H9 (cell line): ENCODE measurements around the gene CHDH. TPM values are rescaled to one million over a fixed set of nuclear protein-coding genes. Genes with fewer than 3 reads are reported as not detected.
A peak's percentile ranks its signal among the peaks of the same experiment; 100 is the strongest.

Source experiments
- DNase-seq: peaks from one replicate; pipeline ENCODE4 v3.0.0-alpha.2; 2017
- H2AFZ ChIP-seq: one replicate; pipeline ENCODE4 v1.6.1; 2013; ENCODE audit warnings: mild to moderate bottlenecking, low read length, control low read depth, moderate library complexity
- H2AK5ac ChIP-seq: 2 replicates; pipeline ENCODE4 v1.6.1; 2013; ENCODE audit warnings: low read length, control low read depth, mixed read lengths; ENCODE audit not compliant: insufficient read length
- H2BK120ac ChIP-seq: one replicate; pipeline ENCODE4 v1.6.1; 2013; ENCODE audit warnings: low read depth, mild to moderate bottlenecking, low read length, control low read depth, inconsistent platforms; ENCODE audit not compliant: poor library complexity, severe bottlenecking
- H2BK12ac ChIP-seq: 2 replicates; pipeline ENCODE4 v1.6.1; 2013; ENCODE audit warnings: low read length, control low read depth, mixed read lengths, low read depth; ENCODE audit not compliant: insufficient read length
- H2BK15ac ChIP-seq: 2 replicates; pipeline ENCODE4 v1.6.1; 2013; ENCODE audit warnings: low read depth, low read length, control low read depth
- H2BK20ac ChIP-seq: one replicate; pipeline ENCODE4 v1.6.1; 2013; ENCODE audit warnings: low read depth, mild to moderate bottlenecking, low read length, control low read depth, inconsistent platforms; ENCODE audit not compliant: poor library complexity, severe bottlenecking
- H2BK5ac ChIP-seq: 2 replicates; pipeline ENCODE4 v1.6.1; 2013; ENCODE audit warnings: low read length, control low read depth, mixed read lengths; ENCODE audit not compliant: insufficient read length
- H3K14ac ChIP-seq: 2 replicates; pipeline ENCODE4 v1.6.1; 2013; ENCODE audit warnings: low read length, control low read depth; ENCODE audit not compliant: insufficient read depth
- H3K18ac ChIP-seq: 2 replicates; pipeline ENCODE4 v1.6.1; 2013; ENCODE audit warnings: low read depth, mild to moderate bottlenecking, mixed read lengths, low read length, control low read depth; ENCODE audit not compliant: insufficient read length
- H3K23ac ChIP-seq: 2 replicates; pipeline ENCODE4 v1.6.1; 2013; ENCODE audit warnings: low read length, control low read depth, mixed read lengths, low read depth; ENCODE audit not compliant: insufficient read length
- H3K23me2 ChIP-seq: 2 replicates; pipeline ENCODE4 v1.6.1; 2013; ENCODE audit warnings: low read depth, mild to moderate bottlenecking, mixed read lengths, low read length, control low read depth; ENCODE audit not compliant: insufficient read length, poor library complexity, severe bottlenecking
- H3K27ac ChIP-seq: 2 replicates; pipeline ENCODE4 v1.5.1; 2013; ENCODE audit warnings: low read length, control low read depth, mixed read lengths, low read depth; ENCODE audit not compliant: insufficient read length
- H3K27me3 ChIP-seq: 2 replicates; pipeline ENCODE4 v1.6.1; 2013; ENCODE audit warnings: low read length, control low read depth, inconsistent platforms; ENCODE audit not compliant: insufficient read depth
- H3K4ac ChIP-seq: 2 replicates; pipeline ENCODE4 v1.6.1; 2013; ENCODE audit warnings: low read depth, mild to moderate bottlenecking, control low read depth, inconsistent platforms, low read length, moderate library complexity
- H3K4me1 ChIP-seq: 2 replicates; pipeline ENCODE4 v1.6.1; 2013; ENCODE audit warnings: low read length, control low read depth, inconsistent platforms; ENCODE audit not compliant: insufficient read depth
- H3K4me2 ChIP-seq: 2 replicates; pipeline ENCODE4 v1.6.1; 2013; ENCODE audit warnings: low read length, control low read depth, mixed read lengths; ENCODE audit not compliant: insufficient read length, insufficient read depth
- H3K56ac ChIP-seq: 2 replicates; pipeline ENCODE4 v1.6.1; 2013; ENCODE audit warnings: low read depth, mild to moderate bottlenecking, mixed read lengths, low read length, control low read depth; ENCODE audit not compliant: insufficient read length
- H3K79me1 ChIP-seq: 2 replicates; pipeline ENCODE4 v1.6.1; 2013; ENCODE audit warnings: low read depth, mild to moderate bottlenecking, moderate library complexity, low read length, control low read depth, inconsistent platforms; ENCODE audit not compliant: insufficient read depth, poor library complexity, severe bottlenecking
- H3K79me2 ChIP-seq: 2 replicates; pipeline ENCODE4 v1.6.1; 2013; ENCODE audit warnings: low read length, control low read depth, inconsistent platforms; ENCODE audit not compliant: insufficient read depth
- H3K9ac ChIP-seq: 2 replicates; pipeline ENCODE4 v1.6.1; 2013; ENCODE audit warnings: low read length, control low read depth, mixed read lengths; ENCODE audit not compliant: insufficient read length; ENCODE audit errors: extremely low read depth
- H3K9me3 ChIP-seq: one replicate; pipeline ENCODE4 v1.6.1; 2013; ENCODE audit warnings: low read depth, low read length, inconsistent platforms; ENCODE audit not compliant: control insufficient read depth
- H3T11ph ChIP-seq: one replicate; pipeline ENCODE4 v1.6.1; 2013; ENCODE audit warnings: mild to moderate bottlenecking, low read length, control low read depth, inconsistent platforms
- H4K20me1 ChIP-seq: one replicate; pipeline ENCODE4 v1.6.1; 2013; ENCODE audit not compliant: control insufficient read depth, insufficient read length, insufficient read depth
- H4K5ac ChIP-seq: 2 replicates; pipeline ENCODE4 v1.6.1; 2013; ENCODE audit warnings: low read depth, mild to moderate bottlenecking, mixed read lengths, low read length, control low read depth; ENCODE audit not compliant: insufficient read length
- H4K8ac ChIP-seq: replicated peaks from 2 replicates; pipeline ENCODE4 v1.6.1; 2013; ENCODE audit warnings: low read length, control low read depth, mixed read lengths, low read depth; ENCODE audit not compliant: insufficient read length
- H4K91ac ChIP-seq: 2 replicates; pipeline ENCODE4 v1.6.1; 2013; ENCODE audit warnings: low read depth, mild to moderate bottlenecking, moderate library complexity, mixed read lengths, low read length, control low read depth; ENCODE audit not compliant: insufficient read length
- H3K27ac Mint-ChIP-seq, 3 experiments: 2 replicates in 2 of 3; 3 replicates in 1 of 3; pipeline ENCODE4 v1.8.0; 2020 to 2021; ENCODE audit warnings: mixed read lengths in 3 of 3, mild to moderate bottlenecking in 1 of 3, moderate library complexity in 1 of 3
- H3K27me3 Mint-ChIP-seq: 2 replicates; pipeline ENCODE4 v1.8.0; 2021; ENCODE audit warnings: low read depth, mild to moderate bottlenecking, moderate library complexity, mixed read lengths
- H3K36me3 Mint-ChIP-seq, 3 experiments: 2 replicates in 2 of 3; 3 replicates in 1 of 3; pipeline ENCODE4 v1.8.0; 2020 to 2021; ENCODE audit warnings: low read depth in 3 of 3, mixed read lengths in 3 of 3; ENCODE audit not compliant: insufficient read depth in 1 of 3
- H3K4me1 Mint-ChIP-seq, 2 experiments: 2 replicates each; pipeline ENCODE4 v1.8.0; 2020; ENCODE audit warnings: mixed read lengths in 2 of 2
- H3K4me3 Mint-ChIP-seq, 2 experiments: 2 replicates in 1 of 2; 3 replicates in 1 of 2; pipeline ENCODE4 v1.8.0; 2020 to 2021; ENCODE audit warnings: mild to moderate bottlenecking in 2 of 2, mixed read lengths in 2 of 2, moderate library complexity in 1 of 2
- H3K9me3 Mint-ChIP-seq, 2 experiments: 2 replicates in 1 of 2; 3 replicates in 1 of 2; pipeline ENCODE4 v1.8.0; 2020; ENCODE audit warnings: mild to moderate bottlenecking in 2 of 2, mixed read lengths in 2 of 2, moderate library complexity in 1 of 2
- WGBS: extraction: QIAGEN DNeasy Blood & Tissue Kit; methylation state at CpG from one replicate; pipeline ENCODE4 v1.1.7; 2013; ENCODE audit warnings: missing lambda C conversion rate, low lambda C conversion rate, mixed read lengths; ENCODE audit not compliant: insufficient read length; ENCODE audit errors: extremely low coverage; 5-methylcytosine and 5-hydroxymethylcytosine counted together
- total RNA-seq: library from RNA; stranded (reverse); gene quantifications from 2 replicates; pipeline ENCODE4 v1.2.1, GENCODE V29; 2021
- TF ChIP-seq, protein P1 (sequence below): fragments of 200-600 bp; sonication (generic); conservative IDR thresholded peaks from 3 replicates; pipeline ENCODE4 v1.8.0; 2021; ENCODE audit warnings: antibody characterized with exemption, mild to moderate bottlenecking

CHDH gene
- total RNA-seq, 1 experiment from 2014 or later, result 11.0 TPM

GRCh38 chr3:53795176-53795575 is 51.0 kb downstream of the CHDH start:
- WGBS, result no CpG with 5 or more reads among the region's 3 CpGs
- no peaks in the 10 kb centered on the region for H3K9me3 Mint-ChIP-seq
- H2BK5ac ChIP-seq, result no peak overlapping the region

More at GRCh38 chr3:53795176-53795575, 51.0 kb downstream of the CHDH start:
- H3K18ac ChIP-seq, result no peak overlapping the region
- no peak overlapping the region for H3K4me2 ChIP-seq
- no peaks in the 10 kb centered on the region for H3K79me2 ChIP-seq
- H3K27me3 ChIP-seq, result no peaks in the 10 kb centered on the region
- H3K23me2 ChIP-seq, result no peaks in the 10 kb centered on the region
- no peak overlapping the region for H2BK15ac ChIP-seq
- no peak overlapping the region for H4K91ac ChIP-seq
- no peak overlapping the region for H2AK5ac ChIP-seq
- no peak overlapping the region for H2BK120ac ChIP-seq
- H3K23ac ChIP-seq, result no peak overlapping the region
- H3K27ac ChIP-seq, result no peak overlapping the region
- H3K9me3 ChIP-seq, result no peaks in the 10 kb centered on the region
- H4K5ac ChIP-seq, result no peak overlapping the region
- no peaks in the 10 kb centered on the region for H4K20me1 ChIP-seq
- H3K56ac ChIP-seq, result no peak overlapping the region
- TF ChIP-seq, protein P1, sequence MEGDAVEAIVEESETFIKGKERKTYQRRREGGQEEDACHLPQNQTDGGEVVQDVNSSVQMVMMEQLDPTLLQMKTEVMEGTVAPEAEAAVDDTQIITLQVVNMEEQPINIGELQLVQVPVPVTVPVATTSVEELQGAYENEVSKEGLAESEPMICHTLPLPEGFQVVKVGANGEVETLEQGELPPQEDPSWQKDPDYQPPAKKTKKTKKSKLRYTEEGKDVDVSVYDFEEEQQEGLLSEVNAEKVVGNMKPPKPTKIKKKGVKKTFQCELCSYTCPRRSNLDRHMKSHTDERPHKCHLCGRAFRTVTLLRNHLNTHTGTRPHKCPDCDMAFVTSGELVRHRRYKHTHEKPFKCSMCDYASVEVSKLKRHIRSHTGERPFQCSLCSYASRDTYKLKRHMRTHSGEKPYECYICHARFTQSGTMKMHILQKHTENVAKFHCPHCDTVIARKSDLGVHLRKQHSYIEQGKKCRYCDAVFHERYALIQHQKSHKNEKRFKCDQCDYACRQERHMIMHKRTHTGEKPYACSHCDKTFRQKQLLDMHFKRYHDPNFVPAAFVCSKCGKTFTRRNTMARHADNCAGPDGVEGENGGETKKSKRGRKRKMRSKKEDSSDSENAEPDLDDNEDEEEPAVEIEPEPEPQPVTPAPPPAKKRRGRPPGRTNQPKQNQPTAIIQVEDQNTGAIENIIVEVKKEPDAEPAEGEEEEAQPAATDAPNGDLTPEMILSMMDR, result no peak
- no peaks in the 10 kb centered on the region for H3K79me1 ChIP-seq
- no peak overlapping the region for H3K4ac ChIP-seq
- H2BK20ac ChIP-seq, result no peak overlapping the region
- no peaks in the 10 kb centered on the region; the same call in 1 of the 2 replicates for H3K27me3 Mint-ChIP-seq
- H3T11ph ChIP-seq, result no peak overlapping the region
- no peak overlapping the region for H3K4me3 Mint-ChIP-seq
- H3K36me3 Mint-ChIP-seq, result no peaks in the 10 kb centered on the region
- no peak overlapping the region for H3K9ac ChIP-seq
- no peak overlapping the region for H4K8ac ChIP-seq
- H3K14ac ChIP-seq, result no peak overlapping the region
- DNase-seq, result no peak
- H2BK12ac ChIP-seq, result no peak overlapping the region
- peaks cover 10 to 12% of the 10 kb centered on the region in 2 experiments for H3K4me1 Mint-ChIP-seq
- H2AFZ ChIP-seq, result no peak overlapping the region
- H3K27ac Mint-ChIP-seq, result peak overlapping the region in 1 of 3 experiments; percentile 1; a peak in 1 of 7 replicates
- no peaks in the 10 kb centered on the region for H3K4me1 ChIP-seq
